Ascending aorta (tissue), 2 donors: ENCODE measurements around the gene SH3BGRL2. TPM values are rescaled to one million over a fixed set of nuclear protein-coding genes. Genes with fewer than 3 reads are reported as not detected.

Source experiments
- DNase-seq, 2 donors: peaks; one replicate each; pipeline ENCODE4 v3.0.0-alpha.2; 2019; ENCODE audit warnings: low spot score in 2 of 2
- H3K27ac ChIP-seq, 2 donors: fragments of 200-600 bp; sonication (generic); one replicate each; pipeline ENCODE4 v1.5.1; 2016 to 2017; ENCODE audit warnings: mild to moderate bottlenecking in 1 of 2
- H3K27me3 ChIP-seq: fragments of 200-600 bp; sonication (generic); one replicate; pipeline ENCODE4 v1.5.1; 2017
- H3K36me3 ChIP-seq, 2 donors: fragments of 200-600 bp; sonication (generic); one replicate each; pipeline ENCODE4 v1.5.1; 2016
- H3K4me1 ChIP-seq, 2 donors: fragments of 200-600 bp; sonication (generic); one replicate each; pipeline ENCODE4 v1.5.1; 2016 to 2017; ENCODE audit warnings: mild to moderate bottlenecking in 1 of 2
- H3K4me3 ChIP-seq, 2 donors: fragments of 200-600 bp; sonication (generic); one replicate each; pipeline ENCODE4 v1.5.1; 2016 to 2017; ENCODE audit warnings: mild to moderate bottlenecking in 1 of 2
- H3K9me3 ChIP-seq, 2 donors: fragments of 200-600 bp; sonication (generic); one replicate each; pipeline ENCODE4 v1.5.1; 2016
- CTCF ChIP-seq, 3 experiments: fragments of 200-600 bp in 2 of 3; fragments of 450-650 bp in 1 of 3; sonication (generic) in 2 of 3; IDR thresholded peaks; one replicate each; pipeline ENCODE4 v1.5.1; 2016 to 2019; ENCODE audit warnings: antibody characterized with exemption in 3 of 3, mild to moderate bottlenecking in 1 of 3, moderate library complexity in 1 of 3
- intact Hi-C: fragments of 100-400 bp; cut with DNase I; formaldehyde crosslinking; loops from one replicate; pipeline ENCODE4 v1.15.1; 2023
- total RNA-seq: library from RNA; depleted of rRNA; stranded (reverse); fragments of >200 nt; gene quantifications from one replicate; pipeline ENCODE4 v1.1.0, GENCODE V29; 2016

SH3BGRL2 gene
- total RNA-seq, 1 donor from 2014 or later, result 73.0 TPM

DNA sequence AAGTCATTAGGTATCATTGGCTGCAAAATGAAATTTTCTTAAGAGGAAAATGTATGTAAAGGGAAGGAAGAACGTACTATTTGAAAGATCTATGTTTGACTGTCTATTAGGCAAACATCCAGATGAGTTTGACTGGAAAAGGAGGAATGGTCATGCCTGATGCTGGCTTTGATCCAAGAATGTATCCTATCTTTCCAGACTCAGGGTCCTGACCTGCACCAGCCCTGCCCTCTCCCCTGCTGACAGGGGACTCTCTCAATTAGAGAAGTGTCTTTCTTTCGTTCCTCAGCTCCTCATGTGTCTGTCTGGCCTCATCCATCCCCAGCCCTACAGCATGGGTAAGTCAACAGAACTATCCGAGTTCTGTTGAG is 21.9 kb upstream of the SH3BGRL2 start:
- intact Hi-C loops, result no loop called here
- no peaks in the 10 kb centered on the region for H3K27me3 ChIP-seq
- no peak overlapping the region for H3K4me3 ChIP-seq
- H3K27ac ChIP-seq, result no peak overlapping the region
- no peak for DNase-seq
- no peak for TF ChIP-seq CTCF (IDR thresholded peaks at IDR 0.05)
- no peaks in the 10 kb centered on the region for H3K36me3 ChIP-seq
- H3K9me3 ChIP-seq, result no peaks in the 10 kb centered on the region
- no peaks in the 10 kb centered on the region for H3K4me1 ChIP-seq

- H3K27me3 ChIP-seq, result no peaks in the 10 kb centered on the region
- no peak for DNase-seq
- intact Hi-C loops, result no loop called here
- no peak overlapping the region for H3K27ac ChIP-seq
- no peaks in the 10 kb centered on the region for H3K4me1 ChIP-seq
- TF ChIP-seq CTCF (IDR thresholded peaks at IDR 0.05), result no peak
- no peaks in the 10 kb centered on the region for H3K36me3 ChIP-seq
- no peak overlapping the region for H3K4me3 ChIP-seq
- H3K9me3 ChIP-seq, result no peaks in the 10 kb centered on the region
Observed at GRCh38 chr6:79610306-79611009, 20.7 kb upstream of the SH3BGRL2 start.

DNA sequence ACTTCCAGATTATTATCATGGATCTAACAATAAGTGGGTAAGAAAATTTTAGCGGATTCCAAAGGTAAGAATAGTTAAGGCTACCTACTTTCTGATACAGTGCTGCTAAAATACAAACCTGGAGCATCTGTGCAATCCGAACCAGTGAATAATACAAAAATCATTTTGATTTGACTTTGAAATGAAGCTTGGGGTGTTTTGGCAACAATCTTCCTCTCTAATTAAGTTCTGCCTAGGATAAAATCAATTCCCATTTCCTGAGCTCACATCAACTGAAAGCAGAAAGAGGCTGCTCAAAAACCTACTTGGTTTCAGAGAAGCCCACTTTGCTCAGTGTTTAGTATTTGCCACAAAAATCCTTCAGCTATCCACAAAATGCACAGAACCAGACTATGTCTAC is 18.7 kb upstream of the SH3BGRL2 start:
- no peak overlapping the region for H3K27ac ChIP-seq
- no peak for DNase-seq
- no peaks in the 10 kb centered on the region for H3K27me3 ChIP-seq
- no peak overlapping the region for H3K4me3 ChIP-seq
- H3K4me1 ChIP-seq, result no peaks in the 10 kb centered on the region
- intact Hi-C loops, result no loop called here
- no peaks in the 10 kb centered on the region for H3K36me3 ChIP-seq
- H3K9me3 ChIP-seq, result no peaks in the 10 kb centered on the region
- TF ChIP-seq CTCF (IDR thresholded peaks at IDR 0.05), result no peak

DNA sequence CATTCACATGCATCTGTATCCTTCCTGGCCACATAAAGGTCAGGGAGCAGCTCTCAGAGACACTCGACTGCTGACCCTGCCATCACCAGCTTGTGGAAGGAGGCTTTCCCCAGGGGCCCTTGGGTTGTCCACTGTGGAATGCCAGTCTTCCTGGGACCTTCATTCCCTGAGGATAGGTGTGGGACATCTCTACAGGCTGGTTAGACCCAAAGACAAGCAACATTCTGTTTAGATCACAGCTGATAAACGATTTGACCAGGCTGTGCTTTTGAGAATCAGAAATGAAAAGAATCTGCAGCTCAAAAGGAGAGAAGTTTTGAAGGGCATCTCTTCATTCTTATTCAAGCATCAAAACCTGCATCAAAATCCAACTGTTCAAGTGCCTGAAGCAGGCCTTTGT is 18.2 kb upstream of the SH3BGRL2 start:
- intact Hi-C loops, result no loop called here
- no peak for DNase-seq
- no peaks in the 10 kb centered on the region for H3K27me3 ChIP-seq
- no peaks in the 10 kb centered on the region for H3K36me3 ChIP-seq
- TF ChIP-seq CTCF (IDR thresholded peaks at IDR 0.05), result no peak
- H3K27ac ChIP-seq, result no peak overlapping the region
- no peaks in the 10 kb centered on the region for H3K4me1 ChIP-seq
- H3K9me3 ChIP-seq, result no peaks in the 10 kb centered on the region
- no peak overlapping the region for H3K4me3 ChIP-seq

DNA sequence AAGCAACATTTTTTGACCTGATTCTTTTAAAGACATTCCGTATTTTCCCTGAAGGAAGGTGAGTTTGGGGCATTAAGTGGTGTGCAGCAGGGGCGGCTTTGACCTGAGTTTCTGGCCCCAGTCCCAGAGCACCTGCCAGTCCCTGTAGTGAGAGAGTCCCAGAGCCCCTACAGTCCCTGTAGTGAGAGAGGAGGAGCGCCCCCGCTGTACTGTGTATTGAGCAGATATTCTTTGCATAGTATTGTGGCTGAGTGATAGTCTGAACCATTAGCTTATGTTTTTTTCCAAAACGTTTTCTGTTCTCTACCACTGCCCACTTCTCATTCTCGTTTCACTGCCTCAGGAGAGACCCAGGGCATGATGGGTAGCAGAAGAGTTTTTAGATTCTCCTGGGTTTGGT is 17.2 kb upstream of the SH3BGRL2 start:
- Histone ChIP-seq H3K27ac (no peak overlapping the region), H3K9me3 (no peaks in the 10 kb centered on the region), H3K4me3 (no peak overlapping the region), H3K27me3 (no peaks in the 10 kb centered on the region), H3K4me1 (no peaks in the 10 kb centered on the region), H3K36me3 (no peaks in the 10 kb centered on the region)
- TF ChIP-seq CTCF (IDR thresholded peaks at IDR 0.05), result no peak
- intact Hi-C loops, result no loop called here
- no peak for DNase-seq
